ENCODE measurements around the gene SLC34A1. TPM values are rescaled to one million over a fixed set of nuclear protein-coding genes. Genes with fewer than 3 reads are reported as not detected.

Gene SLC34A1
- total RNA-seq, 1 experiment from 2014 or later: not detected

DNA sequence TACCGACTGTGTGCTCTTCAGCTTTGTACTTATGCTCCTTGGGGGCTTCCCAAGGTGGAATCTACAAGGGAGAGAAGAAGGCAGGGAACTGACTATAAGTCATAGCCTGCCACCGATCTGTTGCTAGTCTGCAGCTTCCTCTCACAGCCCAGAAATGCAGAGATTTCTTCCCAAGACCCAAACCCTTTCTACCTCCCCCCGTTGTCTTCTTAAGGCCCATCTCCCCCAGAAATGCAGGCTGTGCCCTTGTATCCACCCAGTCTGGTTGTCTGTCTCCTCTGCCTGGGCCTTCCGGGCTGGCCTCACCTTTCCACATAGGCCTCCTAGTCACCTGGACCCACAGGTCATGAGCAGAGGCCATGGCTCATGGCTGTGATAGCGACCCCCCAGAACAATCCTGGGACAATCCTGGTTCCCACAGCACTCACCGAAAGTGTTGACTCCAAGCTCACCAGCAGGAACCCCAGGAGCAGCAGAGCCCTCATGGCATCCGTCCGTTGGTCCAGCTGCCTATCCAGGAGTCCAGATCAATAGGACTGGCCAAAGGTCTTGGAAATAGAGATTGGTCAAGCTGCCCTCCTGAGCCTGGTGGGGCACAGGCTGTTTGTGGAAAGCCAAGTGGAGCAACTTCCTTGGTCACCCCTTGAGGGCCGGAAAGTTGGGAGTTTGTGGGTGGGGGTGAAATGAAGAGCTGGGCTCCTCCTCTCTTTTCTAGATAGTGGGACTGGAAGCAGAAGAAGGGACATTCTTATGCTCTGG is 25.0 kb downstream of the SLC34A1 start, which contains the start of gene F12:
TSS of gene F12 (minus strand) at position 522 of the 759 bp plus-strand sequence. CDS start at position 485, 37 bp downstream.
- BruUV-seq (replicated peaks): no TSS peak
- Histone ChIP-seq H3K4me1 (peaks cover 6% of the 10 kb centered on the region), H3K27me3 (replicated peaks; ENCODE audit: control insufficient read depth, insufficient read depth, low read length) (no peaks in the 10 kb centered on the region), H3K9me3 (no peaks in the 10 kb centered on the region), H3K36me3 (ENCODE audit: control insufficient read depth, insufficient read depth, low read length) (no peaks in the 10 kb centered on the region), H3K4me3 (ENCODE audit: low read depth, low read length) (no peak within 1 kb of the TSS)
- no peak within 1 kb of the TSS for H3K4me3 Mint-ChIP-seq (ENCODE audit: unreplicated experiment)
- peaks cover 4% of the 10 kb centered on the region for H3K36me3 Mint-ChIP-seq (ENCODE audit: insufficient read depth, unreplicated experiment)
- no peaks in the 10 kb centered on the region for H3K27me3 Mint-ChIP-seq (ENCODE audit: insufficient read depth, unreplicated experiment)
- no peak for DNase-seq
- no peaks in the 10 kb centered on the region for H3K4me1 Mint-ChIP-seq (ENCODE audit: low read depth, unreplicated experiment)
- no peaks in the 10 kb centered on the region for H3K9me3 Mint-ChIP-seq (ENCODE audit: unreplicated experiment)
- ChIA-PET POLR2A (no interaction called here), CTCF (interaction anchor here (0.7 to 1.3 kb wide), 4 partner anchors 46 to 297 kb away, joined by 3 to 4 read pairs (median 3); no protein-coding TSS in a partner anchor)
- H3K27ac Mint-ChIP-seq (ENCODE audit: unreplicated experiment): no peak within 1 kb of the TSS
- no peak for TF ChIP-seq CTCF (IDR thresholded peaks at IDR 0.05; ENCODE audit: insufficient read depth in 1 of 2, low read depth in 1 of 2, low read length in 1 of 2, severe bottlenecking in 1 of 2, unreplicated experiment in 1 of 2)
- intact Hi-C loops (cut with micrococcal nuclease; ENCODE audit: unreplicated experiment): no loop called here

GRCh38 chr5:177410575-177410974 is 26.3 kb downstream of the SLC34A1 start:
- no TSS peak for BruUV-seq (replicated peaks)
- Histone ChIP-seq H3K4me3 (ENCODE audit: low read depth, low read length) (no peak overlapping the region), H3K27me3 (replicated peaks; ENCODE audit: control insufficient read depth, insufficient read depth, low read length) (no peaks in the 10 kb centered on the region), H3K4me1 (no peaks in the 10 kb centered on the region), H3K36me3 (ENCODE audit: control insufficient read depth, insufficient read depth, low read length) (no peaks in the 10 kb centered on the region), H3K9me3 (no peaks in the 10 kb centered on the region)
- Mint-ChIP-seq H3K9me3 (ENCODE audit: unreplicated experiment) (no peaks in the 10 kb centered on the region), H3K36me3 (ENCODE audit: insufficient read depth, unreplicated experiment) (peaks cover 4% of the 10 kb centered on the region), H3K4me1 (ENCODE audit: low read depth, unreplicated experiment) (no peaks in the 10 kb centered on the region), H3K4me3 (ENCODE audit: unreplicated experiment) (no peak overlapping the region), H3K27me3 (ENCODE audit: insufficient read depth, unreplicated experiment) (no peaks in the 10 kb centered on the region), H3K27ac (ENCODE audit: unreplicated experiment) (no peak overlapping the region)
- ChIA-PET CTCF (no interaction called here), POLR2A (no interaction called here)
- no peak for TF ChIP-seq CTCF (IDR thresholded peaks at IDR 0.05; ENCODE audit: insufficient read depth in 1 of 2, low read depth in 1 of 2, low read length in 1 of 2, severe bottlenecking in 1 of 2, unreplicated experiment in 1 of 2)
- no peak for DNase-seq
- intact Hi-C loops (cut with micrococcal nuclease; ENCODE audit: unreplicated experiment): no loop called here

- Mint-ChIP-seq H3K4me1 (ENCODE audit: low read depth, unreplicated experiment) (no peaks in the 10 kb centered on the region), H3K27me3 (ENCODE audit: insufficient read depth, unreplicated experiment) (no peaks in the 10 kb centered on the region), H3K9me3 (ENCODE audit: unreplicated experiment) (no peaks in the 10 kb centered on the region), H3K27ac (ENCODE audit: unreplicated experiment) (no peak overlapping the region), H3K4me3 (ENCODE audit: unreplicated experiment) (no peak overlapping the region), H3K36me3 (ENCODE audit: insufficient read depth, unreplicated experiment) (peaks cover 4% of the 10 kb centered on the region)
- ChIA-PET CTCF (interaction anchor here (0.6 kb wide), 1 partner anchor 17 kb away, joined by 3 read pairs; no protein-coding TSS in a partner anchor), POLR2A (no interaction called here)
- Histone ChIP-seq H3K9me3 (no peaks in the 10 kb centered on the region), H3K4me3 (ENCODE audit: low read depth, low read length) (no peak overlapping the region), H3K4me1 (no peaks in the 10 kb centered on the region), H3K27me3 (replicated peaks; ENCODE audit: control insufficient read depth, insufficient read depth, low read length) (no peaks in the 10 kb centered on the region), H3K36me3 (ENCODE audit: control insufficient read depth, insufficient read depth, low read length) (no peaks in the 10 kb centered on the region)
- intact Hi-C loops (cut with micrococcal nuclease; ENCODE audit: unreplicated experiment): no loop called here
- BruUV-seq (replicated peaks): no TSS peak
- DNase-seq: no peak
- no peak for TF ChIP-seq CTCF (IDR thresholded peaks at IDR 0.05; ENCODE audit: insufficient read depth in 1 of 2, low read depth in 1 of 2, low read length in 1 of 2, severe bottlenecking in 1 of 2, unreplicated experiment in 1 of 2)
These were observed 28.5 kb downstream of the SLC34A1 start for GRCh38 chr5:177412603-177413233.
